ENCODE results near the gene ATP2A2. TPM values are rescaled to one million over a fixed set of nuclear protein-coding genes. Genes with fewer than 3 reads are reported as not detected.
A peak's percentile ranks its signal among the peaks of the same experiment; 100 is the strongest.

The ATP2A2 gene
- polyA plus RNA-seq, 1 donor (not counting 4 experiments of a cell fraction or from before 2014, with no cell fraction given): 127 TPM

- peak overlapping the region; percentile 33 for H3K4me2 ChIP-seq (ENCODE audit: control insufficient read depth, extremely low read depth, insufficient read depth, low read depth, low read length)
- H3K9me3 ChIP-seq (ENCODE audit: control insufficient read depth, low read depth, low read length): no peaks in the 10 kb centered on the region
- H3K9me1 ChIP-seq (ENCODE audit: control insufficient read depth, extremely low read depth, insufficient read depth, low read length): no peaks in the 10 kb centered on the region
- no peak overlapping the region for H3K9ac ChIP-seq (ENCODE audit: control insufficient read depth, extremely low read depth, insufficient read depth, low read length)
- H3K27me3 ChIP-seq (ENCODE audit: control insufficient read depth, extremely low read depth, insufficient read depth, low read length): no peaks in the 10 kb centered on the region
- H3K27ac ChIP-seq (ENCODE audit: control insufficient read depth, insufficient read depth, low read length): no peak overlapping the region
- H3K4me3 ChIP-seq (ENCODE audit: control insufficient read depth in 2 of 3, extremely low read depth in 1 of 3, insufficient read depth in 2 of 3, low read depth in 1 of 3, low read length in 3 of 3): no peak overlapping the region
- TF ChIP-seq EZH2 (IDR thresholded peaks at IDR 0.05; ENCODE audit: low read length) (no peak), CTCF (optimal IDR thresholded peaks at IDR 0.05 in 1 of 3, IDR thresholded peaks at IDR 0.05 in 1 of 3, conservative IDR thresholded peaks at IDR 0.05 in 1 of 3; ENCODE audit: extremely low read depth in 1 of 3, insufficient read depth in 2 of 3, low read length in 3 of 3) (no peak)
- no peaks in the 10 kb centered on the region for H3K4me1 ChIP-seq (ENCODE audit: control insufficient read depth, extremely low read depth, insufficient read depth, low read length)
- dilution Hi-C loops (cut with MboI; ENCODE audit: extremely low pct_ligation_motif_present, low sequenced_read_pairs): no loop called here
- no peak for FAIRE-seq
- H2AFZ ChIP-seq (ENCODE audit: control insufficient read depth, low read length): no peak overlapping the region
- no peaks in the 10 kb centered on the region for H3K79me2 ChIP-seq (ENCODE audit: control insufficient read depth, insufficient read depth, low read length)
- no peak for DNase-seq (ENCODE audit: low read depth, low spot score)
- H4K20me1 ChIP-seq (ENCODE audit: control insufficient read depth, extremely low read depth, insufficient read depth, low read length): no peaks in the 10 kb centered on the region
- no peaks in the 10 kb centered on the region for H3K36me3 ChIP-seq (ENCODE audit: control insufficient read depth in 2 of 2, extremely low read depth in 1 of 2, insufficient read depth in 2 of 2, low read length in 2 of 2)
These were observed 18.3 kb upstream of the ATP2A2 start for GRCh38 chr12:110262442-110263388.

- dilution Hi-C loops (cut with MboI; ENCODE audit: extremely low pct_ligation_motif_present, low sequenced_read_pairs): no loop called here
- FAIRE-seq: no peak
- H3K4me2 ChIP-seq (ENCODE audit: control insufficient read depth, extremely low read depth, insufficient read depth, low read depth, low read length): no peak overlapping the region
- H3K36me3 ChIP-seq (ENCODE audit: control insufficient read depth in 2 of 2, extremely low read depth in 1 of 2, insufficient read depth in 2 of 2, low read length in 2 of 2): no peaks in the 10 kb centered on the region
- H3K27me3 ChIP-seq (ENCODE audit: control insufficient read depth, extremely low read depth, insufficient read depth, low read length): no peaks in the 10 kb centered on the region
- H3K9me3 ChIP-seq (ENCODE audit: control insufficient read depth, low read depth, low read length): no peaks in the 10 kb centered on the region
- H3K9me1 ChIP-seq (ENCODE audit: control insufficient read depth, extremely low read depth, insufficient read depth, low read length): no peaks in the 10 kb centered on the region
- no peaks in the 10 kb centered on the region for H3K79me2 ChIP-seq (ENCODE audit: control insufficient read depth, insufficient read depth, low read length)
- H2AFZ ChIP-seq (ENCODE audit: control insufficient read depth, low read length): no peak overlapping the region
- no peak overlapping the region for H3K27ac ChIP-seq (ENCODE audit: control insufficient read depth, insufficient read depth, low read length)
- H3K4me3 ChIP-seq (ENCODE audit: control insufficient read depth in 2 of 3, extremely low read depth in 1 of 3, insufficient read depth in 2 of 3, low read depth in 1 of 3, low read length in 3 of 3): no peak overlapping the region
- no peak for DNase-seq (ENCODE audit: low read depth, low spot score)
- TF ChIP-seq EZH2 (IDR thresholded peaks at IDR 0.05; ENCODE audit: low read length): no peak
- TF ChIP-seq CTCF (optimal IDR thresholded peaks at IDR 0.05 in 1 of 3, IDR thresholded peaks at IDR 0.05 in 1 of 3, conservative IDR thresholded peaks at IDR 0.05 in 1 of 3; ENCODE audit: extremely low read depth in 1 of 3, insufficient read depth in 2 of 3, low read length in 3 of 3): no peak
- peaks cover 21% of the 10 kb centered on the region for H3K4me1 ChIP-seq (ENCODE audit: control insufficient read depth, extremely low read depth, insufficient read depth, low read length)
- no peaks in the 10 kb centered on the region for H4K20me1 ChIP-seq (ENCODE audit: control insufficient read depth, extremely low read depth, insufficient read depth, low read length)
- H3K9ac ChIP-seq (ENCODE audit: control insufficient read depth, extremely low read depth, insufficient read depth, low read length): no peak overlapping the region
These were observed 14.6 kb upstream of the ATP2A2 start for GRCh38 chr12:110266381-110266960.
